ENCODE measurements around the gene DUSP22. TPM values are rescaled to one million over a fixed set of nuclear protein-coding genes. Genes with fewer than 3 reads are reported as not detected.

The DUSP22 gene
- total and polyA plus RNA-seq, 2 of the 8 experiments (the other 6 are each of a cell fraction or from before 2014, with no cell fraction given), result 15.5 to 32.4 TPM

- TF ChIP-seq, protein P1, sequence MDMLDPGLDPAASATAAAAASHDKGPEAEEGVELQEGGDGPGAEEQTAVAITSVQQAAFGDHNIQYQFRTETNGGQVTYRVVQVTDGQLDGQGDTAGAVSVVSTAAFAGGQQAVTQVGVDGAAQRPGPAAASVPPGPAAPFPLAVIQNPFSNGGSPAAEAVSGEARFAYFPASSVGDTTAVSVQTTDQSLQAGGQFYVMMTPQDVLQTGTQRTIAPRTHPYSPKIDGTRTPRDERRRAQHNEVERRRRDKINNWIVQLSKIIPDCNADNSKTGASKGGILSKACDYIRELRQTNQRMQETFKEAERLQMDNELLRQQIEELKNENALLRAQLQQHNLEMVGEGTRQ (IDR thresholded peaks at IDR 0.05; ENCODE audit: low read length), result no peak
- TF ChIP-seq EP300 (IDR thresholded peaks at IDR 0.05; ENCODE audit: borderline replicate concordance in 1 of 2, low read depth in 2 of 2, low read length in 2 of 2), result no peak
Observed at GRCh38 chr6:383856-384255, 91.6 kb downstream of the DUSP22 start (continued).
